SK-N-SH (cell line): ENCODE data around the gene CD300LG. TPM values are rescaled to one million over a fixed set of nuclear protein-coding genes. Genes with fewer than 3 reads are reported as not detected.

Source experiments
- CTCF ChIA-PET: fragments of 300-600, 350-600 bp; formaldehyde crosslinking; extraction: SDS; loops from one replicate; lab custom pipeline; 2021; lab: Yijun Ruan, JAX
- POLR2A ChIA-PET: fragments of 350-600 bp; sonication (Branson Sonifier 250); formaldehyde crosslinking; extraction: SDS; loops from one replicate; lab custom pipeline; 2020; ENCODE audit warnings: antibody characterized with exemption, inconsistent platforms; lab: Yijun Ruan, JAX
- DNase-seq: peaks from one replicate; pipeline ENCODE4 v3.0.0; 2012
- H2AFZ ChIP-seq: fragments of 200-600 bp; sonication (generic); 2 replicates; pipeline ENCODE4 v1.8.1; 2016; ENCODE audit warnings: antibody characterized with exemption, mild to moderate bottlenecking, low read depth
- H3F3A ChIP-seq: fragments of 200-600 bp; sonication (generic); replicated peaks from 2 replicates; pipeline ENCODE3; 2016; ENCODE audit warnings: antibody characterized with exemption, mild to moderate bottlenecking; ENCODE audit not compliant: insufficient read depth
- H3K27ac ChIP-seq, 2 experiments: fragments of 200-500 bp in 1 of 2; fragments of 200-600 bp in 1 of 2; sonication (Bioruptor generic) in 1 of 2; sonication (generic), shearing (Covaris generic) in 1 of 2; 2 replicates each; pipeline versions ENCODE4 v1.5.1 to v1.6.1; 2014 to 2016; ENCODE audit warnings: low read depth in 2 of 2, inconsistent platforms in 1 of 2, low read length in 1 of 2, mild to moderate bottlenecking in 1 of 2, mixed read lengths in 1 of 2
- H3K27me3 ChIP-seq: fragments of 200-600 bp; sonication (generic), shearing (Covaris generic); 2 replicates; pipeline ENCODE4 v1.6.1; 2016; ENCODE audit warnings: mixed run types; ENCODE audit not compliant: insufficient read depth
- H3K36me3 ChIP-seq, 2 experiments: fragments of 200-500 bp in 1 of 2; fragments of 200-600 bp in 1 of 2; sonication (Bioruptor generic) in 1 of 2; sonication (generic) in 1 of 2; replicated peaks in 1 of 2; 2 replicates each; pipeline versions ENCODE3 to v1.5.1; 2014 to 2016; ENCODE audit warnings: low read length in 1 of 2, mild to moderate bottlenecking in 1 of 2; ENCODE audit not compliant: insufficient read depth in 2 of 2, control insufficient read depth in 1 of 2
- H3K4me1 ChIP-seq, 2 experiments: fragments of 200-500 bp in 1 of 2; fragments of 200-600 bp in 1 of 2; sonication (Bioruptor generic) in 1 of 2; sonication (generic), shearing (Covaris generic) in 1 of 2; 2 replicates each; pipeline versions ENCODE4 v1.5.1 to v1.6.1; 2014 to 2016; ENCODE audit warnings: low read depth in 1 of 2, low read length in 1 of 2, mixed run types in 1 of 2; ENCODE audit not compliant: insufficient read depth in 2 of 2, control insufficient read depth in 1 of 2
- H3K4me2 ChIP-seq: fragments of 200-600 bp; sonication (generic), shearing (Covaris generic); 2 replicates; pipeline ENCODE4 v1.6.1; 2017; ENCODE audit warnings: mixed run types
- H3K4me3 ChIP-seq, 2 experiments: fragments of 200-500 bp in 1 of 2; fragments of 200-600 bp in 1 of 2; sonication (Bioruptor generic) in 1 of 2; sonication (generic), shearing (Covaris generic) in 1 of 2; 2 replicates each; pipeline versions ENCODE4 v1.5.1 to v1.8.1; 2014 to 2016; ENCODE audit warnings: low read depth in 2 of 2, inconsistent platforms in 1 of 2, low read length in 1 of 2, mild to moderate bottlenecking in 1 of 2, mixed read lengths in 1 of 2, moderate library complexity in 1 of 2
- H3K79me2 ChIP-seq: fragments of 200-600 bp; sonication (generic); 2 replicates; pipeline ENCODE4 v1.8.1; 2017; ENCODE audit warnings: mild to moderate bottlenecking; ENCODE audit not compliant: insufficient read depth
- H3K9ac ChIP-seq: fragments of 200-600 bp; sonication (generic); 2 replicates; pipeline ENCODE4 v1.6.1; 2017; ENCODE audit warnings: mixed run types
- H3K9me2 ChIP-seq: fragments of 200-600 bp; sonication (generic); 2 replicates; pipeline ENCODE4 v1.6.1; 2017; ENCODE audit warnings: mixed run types
- H3K9me3 ChIP-seq: fragments of 200-600 bp; sonication (generic); 2 replicates; pipeline ENCODE4 v1.6.1; 2017; ENCODE audit warnings: mixed run types, mild to moderate bottlenecking, moderate library complexity
- H4K20me1 ChIP-seq: fragments of 200-600 bp; sonication (generic); 2 replicates; pipeline ENCODE4 v1.6.1; 2017; ENCODE audit warnings: mild to moderate bottlenecking, mixed run types; ENCODE audit not compliant: insufficient read depth
- EP300 ChIP-seq, 2 experiments: IDR thresholded peaks; 2 replicates each; pipeline versions ENCODE4 v1.4.0 to v1.6.1; 2012; ENCODE audit warnings: borderline replicate concordance in 1 of 2, low read depth in 1 of 2, low read length in 1 of 2
- EZH2phosphoT487 ChIP-seq: fragments of 200-600 bp; sonication (generic); IDR thresholded peaks from 2 replicates; pipeline ENCODE4 v1.6.1; 2017; ENCODE audit warnings: low read depth, mixed run types, mild to moderate bottlenecking, antibody characterized with exemption, moderate library complexity, borderline replicate concordance
- GABPA ChIP-seq: IDR thresholded peaks from 2 replicates; pipeline ENCODE4 v1.4.0; 2012; ENCODE audit warnings: low read depth, mild to moderate bottlenecking
- GATA2 ChIP-seq: sonication (generic); formaldehyde crosslinking; IDR thresholded peaks from 2 replicates; pipeline ENCODE4 v1.5.0; 2020; ENCODE audit warnings: mild to moderate bottlenecking, missing genetic modification reagents
- MEF2A ChIP-seq: IDR thresholded peaks from 2 replicates; pipeline ENCODE4 v1.4.0; 2012; ENCODE audit warnings: low read depth, borderline replicate concordance
- MXI1 ChIP-seq: IDR thresholded peaks from 2 replicates; pipeline ENCODE4 v1.6.1; 2012; ENCODE audit warnings: mild to moderate bottlenecking, low read depth, low read length, improper control_type of control experiment
- RCOR1 ChIP-seq: fragments of 150-350 bp; IDR thresholded peaks from 2 replicates; pipeline ENCODE4 v1.6.1; 2017; ENCODE audit warnings: antibody characterized with exemption, low read length
- RFX5 ChIP-seq: IDR thresholded peaks from 2 replicates; pipeline ENCODE4 v1.6.1; 2012; ENCODE audit warnings: mild to moderate bottlenecking, improper control_type of control experiment, low read length
- SIN3A ChIP-seq: IDR thresholded peaks from 2 replicates; pipeline ENCODE4 v1.6.1; 2012; ENCODE audit warnings: low read depth, mild to moderate bottlenecking, low read length, moderate library complexity, borderline replicate concordance
- SMC3 ChIP-seq: IDR thresholded peaks from 2 replicates; pipeline ENCODE4 v1.6.1; 2012; ENCODE audit warnings: low read depth, low read length, improper control_type of control experiment
- TAF1 ChIP-seq: IDR thresholded peaks from 2 replicates; pipeline ENCODE4 v1.6.1; 2012; ENCODE audit warnings: low read depth, mild to moderate bottlenecking, low read length, moderate library complexity, borderline replicate concordance
- TCF12 ChIP-seq: IDR thresholded peaks from 2 replicates; pipeline ENCODE4 v1.4.0; 2012
- YY1 ChIP-seq: IDR thresholded peaks from 2 replicates; pipeline ENCODE4 v1.4.0; 2012; ENCODE audit warnings: low read depth, mild to moderate bottlenecking
- WGBS: methylation state at CpG from one replicate; pipeline ENCODE4 v1.1.6; 2017; ENCODE audit warnings: low lambda C conversion rate; 5-methylcytosine and 5-hydroxymethylcytosine counted together
- polyA plus RNA-seq, 3 experiments: library from polyadenylated mRNA; depleted of rRNA; stranded (reverse); fragments of >200 nt; gene quantifications; 2 replicates each; pipeline ENCODE4 v1.2.3, GENCODE V29; 2012
- TF ChIP-seq, protein P1 (sequence below): fragments of 200-600 bp; sonication (generic); IDR thresholded peaks from 2 replicates; pipeline ENCODE4 v1.6.1; 2017; ENCODE audit warnings: antibody characterized with exemption, mild to moderate bottlenecking, moderate library complexity
- TF ChIP-seq, protein P2 (sequence below): IDR thresholded peaks from 2 replicates; pipeline ENCODE4 v1.4.0; 2012; ENCODE audit warnings: low read depth
- TF ChIP-seq, protein P3 (sequence below): IDR thresholded peaks from 2 replicates; pipeline ENCODE4 v1.4.0; 2012; ENCODE audit warnings: low read depth, borderline replicate concordance
- TF ChIP-seq, protein P4 (sequence below): IDR thresholded peaks from 2 replicates; pipeline ENCODE4 v1.6.1; 2012; ENCODE audit warnings: mild to moderate bottlenecking, low read depth, low read length, moderate library complexity

Gene CD300LG
- polyA plus RNA-seq, 1 of the 3 experiments (the other 2 are of a cell fraction) = not detected

DNA sequence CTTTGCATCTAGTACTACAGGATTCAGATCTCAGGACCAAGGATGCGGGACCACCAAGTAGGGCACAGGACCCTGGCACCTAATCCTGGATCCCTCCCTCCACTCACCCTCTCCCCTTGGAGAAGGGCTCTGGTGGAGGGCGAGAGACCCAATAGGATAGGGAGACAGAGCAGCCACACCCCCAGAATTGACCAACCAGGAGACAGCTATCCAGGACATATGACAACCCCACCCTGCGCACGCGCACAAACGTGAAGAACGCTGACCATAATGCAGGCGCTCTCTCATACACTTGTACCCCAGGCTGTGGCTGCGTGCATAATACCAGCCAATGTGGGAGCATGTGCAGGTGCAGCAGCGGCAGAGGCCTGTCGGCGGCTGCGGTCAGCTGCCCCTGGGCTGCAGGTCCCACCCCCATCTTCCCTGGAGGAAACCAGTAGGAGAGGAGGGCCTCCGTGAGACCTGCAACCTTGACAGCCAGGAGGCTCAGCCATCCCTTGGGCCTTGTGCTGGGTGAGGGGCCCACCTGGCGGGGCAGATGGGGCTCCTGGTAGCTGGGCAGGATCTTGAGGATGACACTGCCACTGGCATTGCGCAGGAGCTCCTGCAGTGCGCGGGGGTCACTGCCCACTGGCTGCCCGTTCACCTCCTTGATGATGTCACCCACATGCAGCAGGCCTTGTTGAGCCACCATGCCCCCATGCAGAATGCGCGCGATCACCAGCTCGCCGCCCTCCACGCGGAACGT is 35.0 kb downstream of the CD300LG start:
- CTCF ChIA-PET = interaction anchor here (1.2 to 10.0 kb wide), 5 partner anchors 17 to 286 kb away, joined by 4 to 344 read pairs (median 99); partner anchors contain the start of genes MPP2 and PPY
- no peak for TF ChIP-seq SMC3
- TF ChIP-seq, protein P1, sequence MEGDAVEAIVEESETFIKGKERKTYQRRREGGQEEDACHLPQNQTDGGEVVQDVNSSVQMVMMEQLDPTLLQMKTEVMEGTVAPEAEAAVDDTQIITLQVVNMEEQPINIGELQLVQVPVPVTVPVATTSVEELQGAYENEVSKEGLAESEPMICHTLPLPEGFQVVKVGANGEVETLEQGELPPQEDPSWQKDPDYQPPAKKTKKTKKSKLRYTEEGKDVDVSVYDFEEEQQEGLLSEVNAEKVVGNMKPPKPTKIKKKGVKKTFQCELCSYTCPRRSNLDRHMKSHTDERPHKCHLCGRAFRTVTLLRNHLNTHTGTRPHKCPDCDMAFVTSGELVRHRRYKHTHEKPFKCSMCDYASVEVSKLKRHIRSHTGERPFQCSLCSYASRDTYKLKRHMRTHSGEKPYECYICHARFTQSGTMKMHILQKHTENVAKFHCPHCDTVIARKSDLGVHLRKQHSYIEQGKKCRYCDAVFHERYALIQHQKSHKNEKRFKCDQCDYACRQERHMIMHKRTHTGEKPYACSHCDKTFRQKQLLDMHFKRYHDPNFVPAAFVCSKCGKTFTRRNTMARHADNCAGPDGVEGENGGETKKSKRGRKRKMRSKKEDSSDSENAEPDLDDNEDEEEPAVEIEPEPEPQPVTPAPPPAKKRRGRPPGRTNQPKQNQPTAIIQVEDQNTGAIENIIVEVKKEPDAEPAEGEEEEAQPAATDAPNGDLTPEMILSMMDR = no peak
- TF ChIP-seq GABPA = no peak
- no peak for TF ChIP-seq TCF12
- TF ChIP-seq, protein P2, sequence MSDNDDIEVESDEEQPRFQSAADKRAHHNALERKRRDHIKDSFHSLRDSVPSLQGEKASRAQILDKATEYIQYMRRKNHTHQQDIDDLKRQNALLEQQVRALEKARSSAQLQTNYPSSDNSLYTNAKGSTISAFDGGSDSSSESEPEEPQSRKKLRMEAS = no peak
- TF ChIP-seq SIN3A = no peak
- no peak for TF ChIP-seq TAF1
- no peak for TF ChIP-seq RCOR1
- no peak for TF ChIP-seq YY1
- TF ChIP-seq, protein P3, sequence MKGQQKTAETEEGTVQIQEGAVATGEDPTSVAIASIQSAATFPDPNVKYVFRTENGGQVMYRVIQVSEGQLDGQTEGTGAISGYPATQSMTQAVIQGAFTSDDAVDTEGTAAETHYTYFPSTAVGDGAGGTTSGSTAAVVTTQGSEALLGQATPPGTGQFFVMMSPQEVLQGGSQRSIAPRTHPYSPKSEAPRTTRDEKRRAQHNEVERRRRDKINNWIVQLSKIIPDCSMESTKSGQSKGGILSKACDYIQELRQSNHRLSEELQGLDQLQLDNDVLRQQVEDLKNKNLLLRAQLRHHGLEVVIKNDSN = no peak
- TF ChIP-seq GATA2 (CRISPR knock-in tag) = no peak
- TF ChIP-seq RFX5 = no peak
- no peak for TF ChIP-seq MXI1
- TF ChIP-seq, all 33 proteins: peak for 0

DNA sequence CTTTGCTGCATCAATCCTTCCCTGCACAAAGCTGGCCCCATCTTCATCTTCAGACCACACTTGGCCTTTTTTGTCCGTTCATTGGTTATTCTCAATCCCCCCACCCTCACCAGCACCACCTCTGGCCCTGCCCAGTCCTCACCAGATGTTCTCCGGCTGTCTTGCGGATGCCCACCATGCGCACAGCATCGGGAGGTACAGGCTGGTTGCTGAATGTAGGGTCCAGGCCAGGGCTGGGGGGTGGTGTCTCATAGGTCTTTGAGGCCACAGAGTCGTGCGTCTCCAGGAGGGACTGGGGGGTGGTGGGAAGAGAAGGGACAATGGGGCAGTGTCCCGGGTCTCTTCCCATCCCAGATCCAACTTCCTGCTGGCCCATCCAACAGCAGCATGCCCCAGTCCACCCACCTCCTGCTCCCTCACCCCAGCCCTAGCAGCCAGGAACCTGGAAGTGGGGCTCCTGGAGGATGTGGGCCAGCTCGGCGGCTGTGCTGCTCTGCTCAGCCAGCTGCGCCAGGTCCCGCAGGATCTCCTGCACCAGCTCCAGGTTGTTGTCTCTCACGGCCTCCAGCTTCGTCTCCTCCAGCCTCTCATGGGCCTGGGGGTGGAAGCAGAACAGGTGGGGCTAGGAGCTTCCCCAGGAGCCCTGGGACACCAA is 35.9 kb downstream of the CD300LG start:
- Histone ChIP-seq H2AFZ (no peak overlapping the region), H4K20me1 (no peaks in the 10 kb centered on the region), H3K9me3 (no peaks in the 10 kb centered on the region), H3K79me2 (no peaks in the 10 kb centered on the region), H3K4me1 (peaks cover 0 to 2% of the 10 kb centered on the region in 2 experiments; a peak in 1 of 4 replicates), H3K9me2 (no peaks in the 10 kb centered on the region), H3K4me2 (no peak overlapping the region), H3F3A (no peaks in the 10 kb centered on the region), H3K9ac (no peak overlapping the region), H3K27me3 (no peaks in the 10 kb centered on the region), H3K36me3 (no peaks in the 10 kb centered on the region), H3K27ac (no peak overlapping the region), H3K4me3 (no peak overlapping the region)
- DNase-seq = no peak
- POLR2A ChIA-PET = no interaction called here
- 93% methylated on average over 7 of the region's 14 CpGs for WGBS
- CTCF ChIA-PET = interaction anchor here (1.2 to 10.0 kb wide), 4 partner anchors 16 to 285 kb away, joined by 4 to 344 read pairs (median 52); partner anchors contain the start of genes MPP2 and PPY
- TF ChIP-seq EZH2phosphoT487 (no peak), TAF1 (no peak), MEF2A (no peak), EP300 (IDR thresholded peaks at IDR 0.05; ENCODE audit: borderline replicate concordance in 1 of 2, low read depth in 1 of 2, low read length in 1 of 2) (no peak), GATA2 (CRISPR knock-in tag) (no peak)
- TF ChIP-seq, protein P4, sequence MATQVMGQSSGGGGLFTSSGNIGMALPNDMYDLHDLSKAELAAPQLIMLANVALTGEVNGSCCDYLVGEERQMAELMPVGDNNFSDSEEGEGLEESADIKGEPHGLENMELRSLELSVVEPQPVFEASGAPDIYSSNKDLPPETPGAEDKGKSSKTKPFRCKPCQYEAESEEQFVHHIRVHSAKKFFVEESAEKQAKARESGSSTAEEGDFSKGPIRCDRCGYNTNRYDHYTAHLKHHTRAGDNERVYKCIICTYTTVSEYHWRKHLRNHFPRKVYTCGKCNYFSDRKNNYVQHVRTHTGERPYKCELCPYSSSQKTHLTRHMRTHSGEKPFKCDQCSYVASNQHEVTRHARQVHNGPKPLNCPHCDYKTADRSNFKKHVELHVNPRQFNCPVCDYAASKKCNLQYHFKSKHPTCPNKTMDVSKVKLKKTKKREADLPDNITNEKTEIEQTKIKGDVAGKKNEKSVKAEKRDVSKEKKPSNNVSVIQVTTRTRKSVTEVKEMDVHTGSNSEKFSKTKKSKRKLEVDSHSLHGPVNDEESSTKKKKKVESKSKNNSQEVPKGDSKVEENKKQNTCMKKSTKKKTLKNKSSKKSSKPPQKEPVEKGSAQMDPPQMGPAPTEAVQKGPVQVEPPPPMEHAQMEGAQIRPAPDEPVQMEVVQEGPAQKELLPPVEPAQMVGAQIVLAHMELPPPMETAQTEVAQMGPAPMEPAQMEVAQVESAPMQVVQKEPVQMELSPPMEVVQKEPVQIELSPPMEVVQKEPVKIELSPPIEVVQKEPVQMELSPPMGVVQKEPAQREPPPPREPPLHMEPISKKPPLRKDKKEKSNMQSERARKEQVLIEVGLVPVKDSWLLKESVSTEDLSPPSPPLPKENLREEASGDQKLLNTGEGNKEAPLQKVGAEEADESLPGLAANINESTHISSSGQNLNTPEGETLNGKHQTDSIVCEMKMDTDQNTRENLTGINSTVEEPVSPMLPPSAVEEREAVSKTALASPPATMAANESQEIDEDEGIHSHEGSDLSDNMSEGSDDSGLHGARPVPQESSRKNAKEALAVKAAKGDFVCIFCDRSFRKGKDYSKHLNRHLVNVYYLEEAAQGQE = no peak

More for the DNA sequence above, 35.0 kb downstream of the CD300LG start:
- Histone ChIP-seq H2AFZ (no peak overlapping the region), H3F3A (no peaks in the 10 kb centered on the region), H3K27me3 (no peaks in the 10 kb centered on the region), H3K79me2 (no peaks in the 10 kb centered on the region), H3K4me1 (peaks cover 0 to 2% of the 10 kb centered on the region in 2 experiments; a peak in 1 of 4 replicates), H3K9me2 (no peaks in the 10 kb centered on the region), H3K9me3 (no peaks in the 10 kb centered on the region), H3K9ac (no peak overlapping the region), H4K20me1 (no peaks in the 10 kb centered on the region), H3K27ac (no peak overlapping the region), H3K4me2 (no peak overlapping the region), H3K36me3 (no peaks in the 10 kb centered on the region), H3K4me3 (no peak overlapping the region)
- POLR2A ChIA-PET = no interaction called here
- WGBS = 94% methylated on average over 19 of the region's 27 CpGs
- DNase-seq = no peak
